ENCODE data around the gene ZNF789. TPM values are rescaled to one million over a fixed set of nuclear protein-coding genes. Genes with fewer than 3 reads are reported as not detected.
"Not testable (repeated sequence)": the region's sequence is repeated elsewhere in the genome, so short reads cannot be mapped to it uniquely, and the experiment has no call there.

Gene ZNF789
- 24.9 to 27.2 TPM (median 27.0 TPM) in 3 replicates for total RNA-seq

GRCh38 chr7:99472561-99473314, at the start of gene ZNF789:
Gene ZNF789 (plus strand): TSS chr7:99472890. CDS start chr7:99476457, 3,567 bp downstream.
- Mint-ChIP-seq H3K4me3 (peak within 1 kb of the TSS; percentile 91), H3K9me3 (no peaks in the 10 kb centered on the region), H3K4me1 (peaks cover 9% of the 10 kb centered on the region), H3K27ac (peak within 1 kb of the TSS; percentile 95), H3K36me3 (peaks cover 9% of the 10 kb centered on the region), H3K27me3 (ENCODE audit: low read depth) (peaks cover 17% of the 10 kb centered on the region)
- peak; percentile 97 to 98 for DNase-seq (ENCODE audit: low spot score in 2 of 2, unreplicated experiment in 2 of 2)
- TF ChIP-seq CTCF (IDR thresholded peaks at IDR 0.05; ENCODE audit: unreplicated experiment), result no peak

- Mint-ChIP-seq H3K9me3 (no peaks in the 10 kb centered on the region), H3K4me1 (no peaks in the 10 kb centered on the region), H3K36me3 (peaks cover 15% of the 10 kb centered on the region), H3K27ac (no peak overlapping the region), H3K4me3 (no peak overlapping the region), H3K27me3 (ENCODE audit: low read depth) (no peaks in the 10 kb centered on the region)
- DNase-seq (ENCODE audit: low spot score in 2 of 2, unreplicated experiment in 2 of 2), result no peak
- TF ChIP-seq CTCF (IDR thresholded peaks at IDR 0.05; ENCODE audit: unreplicated experiment), result no peak
Measured at GRCh38 chr7:99424932-99425730, 47.6 kb upstream of the ZNF789 start.

GRCh38 chr7:99428972-99429566, 43.6 kb upstream of the ZNF789 start:
- no peak for DNase-seq (ENCODE audit: low spot score in 2 of 2, unreplicated experiment in 2 of 2)
- Mint-ChIP-seq H3K27ac (no peak overlapping the region), H3K36me3 (peaks cover 27% of the 10 kb centered on the region), H3K4me3 (no peak overlapping the region), H3K27me3 (ENCODE audit: low read depth) (no peaks in the 10 kb centered on the region), H3K9me3 (no peaks in the 10 kb centered on the region), H3K4me1 (no peaks in the 10 kb centered on the region)
- no peak for TF ChIP-seq CTCF (IDR thresholded peaks at IDR 0.05; ENCODE audit: unreplicated experiment)

GRCh38 chr7:99429756-99430155, 42.9 kb upstream of the ZNF789 start:
- Mint-ChIP-seq H3K9me3 (no peaks in the 10 kb centered on the region), H3K4me1 (no peaks in the 10 kb centered on the region), H3K27me3 (ENCODE audit: low read depth) (no peaks in the 10 kb centered on the region), H3K4me3 (no peak overlapping the region), H3K27ac (no peak overlapping the region), H3K36me3 (peaks cover 23% of the 10 kb centered on the region)
- no peak for DNase-seq (ENCODE audit: low spot score in 2 of 2, unreplicated experiment in 2 of 2)
- TF ChIP-seq CTCF (IDR thresholded peaks at IDR 0.05; ENCODE audit: unreplicated experiment), result no peak

- not testable (repeated sequence) for H3K4me3 Mint-ChIP-seq; H3K27me3 Mint-ChIP-seq (ENCODE audit: low read depth); DNase-seq (ENCODE audit: low spot score in 2 of 2, unreplicated experiment in 2 of 2); H3K9me3 Mint-ChIP-seq; H3K4me1 Mint-ChIP-seq
- Mint-ChIP-seq H3K36me3 (peaks cover 20% of the 10 kb centered on the region), H3K27ac (peak overlapping the region; percentile 43)
Measured at GRCh38 chr7:99431756-99432540, 40.7 kb upstream of the ZNF789 start.
